SK-MEL-5 (cell line): Measurements from ENCODE around the gene TMEM80. TPM values are rescaled to one million over a fixed set of nuclear protein-coding genes. Genes with fewer than 3 reads are reported as not detected.
"Not testable (repeated sequence)": the region's sequence is repeated elsewhere in the genome, so short reads cannot be mapped to it uniquely, and the experiment has no call there.

Experiments
- DNase-seq: peaks from one replicate; pipeline ENCODE4 v3.0.0-alpha.2; 2016; ENCODE audit warnings: low read depth, low spot score
- in situ Hi-C: cut with HindIII; loops from 2 replicates; pipeline ENCODE4 v1.10.0; 2016; ENCODE audit warnings: low sequenced_read_pairs, high pct_unique_total_duplicates, low pct_unique_long_range_greater_than_20kb
- total RNA-seq: library from RNA; depleted of rRNA; stranded (reverse); fragments of >200 nt; shearing (Covaris generic); gene quantifications from 2 replicates; pipeline ENCODE4 v1.2.3, GENCODE V29; 2014

Gene TMEM80
- total RNA-seq, 1 experiment from 2014 or later = 10.8 TPM

DNA sequence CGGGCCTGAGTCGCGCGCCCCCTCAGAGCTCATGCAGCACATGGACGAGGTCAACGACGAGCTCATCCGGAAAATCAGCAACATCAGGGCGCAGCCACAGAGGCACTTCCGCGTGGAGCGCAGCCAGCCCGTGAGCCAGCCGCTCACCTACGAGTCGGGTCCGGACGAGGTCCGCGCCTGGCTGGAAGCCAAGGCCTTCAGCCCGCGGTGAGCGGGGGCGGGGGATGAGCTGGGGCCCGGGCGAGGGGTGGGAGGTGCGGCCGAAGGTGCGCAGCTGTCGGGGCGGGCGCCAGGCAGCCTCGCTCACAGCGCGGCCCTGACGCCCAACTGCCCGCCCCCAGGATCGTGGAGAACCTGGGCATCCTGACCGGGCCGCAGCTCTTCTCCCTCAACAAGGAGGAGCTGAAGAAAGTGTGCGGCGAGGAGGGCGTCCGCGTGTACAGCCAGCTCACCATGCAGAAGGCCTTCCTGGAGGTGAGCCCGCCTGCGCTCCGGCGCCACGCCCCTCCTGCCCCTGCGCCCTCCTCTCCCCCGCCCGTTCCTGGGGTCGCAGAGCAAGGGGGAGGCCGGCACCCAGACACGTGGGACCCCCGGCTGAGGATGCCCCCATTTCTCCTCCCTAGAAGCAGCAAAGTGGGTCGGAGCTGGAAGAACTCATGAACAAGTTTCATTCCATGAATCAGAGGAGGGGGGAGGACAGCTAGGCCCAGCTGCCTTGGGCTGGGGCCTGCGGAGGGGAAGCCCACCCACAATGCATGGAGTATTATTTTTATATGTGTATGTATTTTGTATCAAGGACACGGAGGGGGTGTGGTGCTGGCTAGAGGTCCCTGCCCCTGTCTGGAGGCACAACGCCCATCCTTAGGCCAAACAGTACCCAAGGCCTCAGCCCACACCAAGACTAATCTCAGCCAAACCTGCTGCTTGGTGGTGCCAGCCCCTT is 30.9 kb downstream of the TMEM80 start:
- in situ Hi-C loops = no loop called here
- no peak for DNase-seq

DNA sequence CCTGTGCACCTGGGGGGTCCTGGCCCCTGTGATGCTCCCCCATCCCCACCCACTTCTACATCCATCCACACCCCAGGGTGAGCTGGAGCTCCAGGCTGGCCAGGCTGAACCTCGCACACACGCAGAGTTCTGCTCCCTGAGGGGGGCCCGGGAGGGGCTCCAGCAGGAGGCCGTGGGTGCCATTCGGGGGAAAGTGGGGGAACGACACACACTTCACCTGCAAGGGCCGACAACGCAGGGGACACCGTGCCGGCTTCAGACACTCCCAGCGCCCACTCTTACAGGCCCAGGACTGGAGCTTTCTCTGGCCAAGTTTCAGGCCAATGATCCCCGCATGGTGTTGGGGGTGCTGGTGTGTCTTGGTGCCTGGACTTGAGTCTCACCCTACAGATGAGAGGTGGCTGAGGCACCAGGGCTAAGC is 31.7 kb downstream of the TMEM80 start:
- in situ Hi-C loops = no loop called here
- no peak for DNase-seq

DNA sequence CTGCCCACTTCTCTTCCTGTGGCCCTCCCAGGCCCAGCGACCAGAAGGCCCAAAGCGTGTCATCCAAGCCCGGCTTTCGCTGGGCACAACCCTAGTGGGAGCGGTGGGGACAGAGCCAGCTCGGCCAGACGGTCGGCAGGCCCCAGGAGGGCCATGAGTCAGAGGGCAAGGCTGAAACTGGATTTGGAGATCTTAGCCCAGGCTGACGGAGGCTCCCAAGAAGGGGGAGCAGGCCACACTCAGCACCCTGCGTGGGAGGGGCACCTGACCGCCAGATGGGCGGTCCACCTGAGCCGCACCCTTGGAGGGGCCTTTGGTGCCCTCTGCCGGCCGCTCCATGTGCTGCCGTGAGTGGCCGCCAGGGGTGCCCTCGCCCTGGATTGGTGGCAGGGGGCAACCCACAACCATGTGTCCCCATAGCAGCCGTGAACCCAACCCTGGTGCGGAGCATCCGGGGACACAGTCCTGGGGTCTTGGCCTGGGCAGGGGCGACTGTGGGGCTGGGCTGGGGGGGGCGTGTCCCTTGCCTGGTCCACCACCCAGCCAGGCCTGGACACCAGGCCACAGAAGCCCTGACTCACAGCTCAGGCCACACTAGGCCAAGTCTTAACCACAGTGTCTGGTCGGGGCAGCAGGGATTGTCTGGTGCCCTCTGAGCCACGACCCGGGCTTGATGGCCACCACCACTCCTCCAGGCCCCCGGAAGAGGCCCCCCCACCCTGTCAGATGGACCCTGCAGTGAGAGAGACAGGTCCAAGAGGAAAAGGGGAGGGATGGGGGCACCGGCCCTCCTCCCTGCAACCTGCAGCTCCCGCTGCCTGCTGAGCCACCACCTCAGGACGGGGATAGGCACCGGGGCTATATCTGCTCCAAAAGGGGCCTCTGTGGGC is 32.5 kb downstream of the TMEM80 start:
- in situ Hi-C loops = no loop called here
- peak; percentile 78 for DNase-seq

DNA sequence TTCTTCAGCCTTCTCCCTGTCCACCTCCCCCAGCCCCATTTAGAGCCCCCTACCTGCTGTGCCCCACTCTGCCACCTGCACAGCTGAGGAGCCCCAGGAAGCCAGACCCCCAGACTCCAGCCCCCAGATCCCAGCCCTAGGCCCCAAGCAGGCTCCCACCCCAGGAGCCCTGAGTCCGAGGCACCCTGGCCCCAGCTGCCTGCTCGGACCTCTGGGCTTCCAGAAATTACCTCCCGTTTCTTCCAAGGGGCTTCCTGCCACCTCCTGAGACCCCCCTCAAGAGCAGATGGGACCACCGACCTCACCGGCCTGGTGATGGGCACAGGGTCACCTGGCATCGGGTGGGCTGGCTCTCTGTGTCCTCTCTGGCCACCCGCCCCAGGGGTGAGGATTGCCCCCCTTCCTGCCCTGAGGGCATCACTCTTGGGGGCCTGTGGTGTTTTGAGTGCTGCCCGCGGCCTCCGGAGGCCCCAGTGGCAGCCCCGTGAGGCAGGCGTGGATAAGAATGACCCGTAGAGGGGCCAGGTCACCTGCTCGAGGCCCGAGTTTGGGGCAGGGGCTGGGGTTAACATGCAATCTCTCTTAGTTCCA is 33.4 kb downstream of the TMEM80 start:
- in situ Hi-C loops = no loop called here
- DNase-seq = no peak

DNA sequence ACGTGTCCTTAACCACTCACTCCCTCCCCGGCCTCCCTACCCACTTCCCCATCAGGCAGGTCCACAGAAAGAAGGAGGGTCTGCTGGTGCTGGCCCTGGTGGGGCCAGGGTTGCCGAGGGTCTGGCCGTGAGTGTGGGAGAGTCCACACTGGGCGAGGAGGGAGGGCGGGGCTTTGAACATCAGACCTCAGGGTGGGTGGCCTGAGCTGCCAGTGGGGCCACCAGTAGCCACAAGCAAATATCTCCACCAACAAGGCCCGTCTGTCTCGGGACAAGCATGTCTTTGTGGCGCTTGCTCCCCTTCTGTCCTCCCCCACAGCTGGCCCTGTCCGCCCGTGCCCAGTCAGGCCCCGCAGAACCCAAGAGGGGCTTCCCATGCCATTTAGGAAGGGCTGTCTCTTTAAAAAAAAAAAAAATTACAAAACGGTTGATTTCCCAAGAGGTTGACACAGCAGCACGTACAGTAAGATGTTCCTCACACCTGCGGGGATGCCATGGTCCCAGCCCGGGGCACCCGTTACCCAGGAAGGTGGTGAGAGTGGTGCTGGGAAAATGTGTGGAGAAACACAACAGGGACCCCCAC is 34.0 kb downstream of the TMEM80 start:
- in situ Hi-C loops = no loop called here
- DNase-seq = peak; percentile 56

DNA sequence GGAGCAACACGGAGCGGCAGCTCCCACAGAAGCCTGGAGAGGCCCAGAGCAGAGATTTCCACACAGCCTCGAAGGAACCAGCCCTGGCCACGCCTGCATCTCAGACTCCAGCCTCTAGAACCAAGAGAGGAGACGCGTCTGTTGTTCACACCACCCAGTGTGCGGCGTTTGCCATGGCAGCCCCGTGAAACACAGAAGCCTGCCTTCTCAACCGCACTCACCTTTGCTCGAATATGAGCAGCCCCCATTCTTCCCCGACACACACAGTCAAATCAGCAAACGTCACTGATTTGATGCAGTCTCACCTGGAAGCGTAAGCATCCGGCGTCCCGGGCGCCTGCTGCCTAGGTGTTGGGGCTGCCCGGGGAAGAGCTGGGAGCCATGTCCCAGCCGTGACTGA is 37.5 kb downstream of the TMEM80 start:
- in situ Hi-C loops = no loop called here
- no peak for DNase-seq

DNA sequence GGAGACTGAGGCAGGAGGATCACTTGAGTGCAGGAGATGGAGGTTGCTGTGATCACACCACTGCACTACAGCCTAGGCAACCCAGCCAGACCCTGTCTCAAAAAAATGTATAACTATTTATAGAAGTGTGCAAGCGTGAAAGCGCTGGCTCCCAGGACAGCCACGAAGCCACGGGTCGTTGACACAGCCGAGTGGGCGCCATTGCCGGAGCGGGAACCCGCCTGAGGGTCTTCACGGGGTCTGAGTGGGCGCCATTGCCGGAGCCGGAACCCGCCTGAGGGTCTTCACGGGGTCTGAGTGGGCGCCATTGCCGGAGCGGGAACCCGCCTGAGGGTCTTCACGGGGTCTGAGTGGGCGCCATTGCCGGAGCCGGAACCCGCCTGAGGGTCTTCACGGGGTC is 38.9 kb downstream of the TMEM80 start:
- in situ Hi-C loops, DNase-seq: not testable (repeated sequence)

DNA sequence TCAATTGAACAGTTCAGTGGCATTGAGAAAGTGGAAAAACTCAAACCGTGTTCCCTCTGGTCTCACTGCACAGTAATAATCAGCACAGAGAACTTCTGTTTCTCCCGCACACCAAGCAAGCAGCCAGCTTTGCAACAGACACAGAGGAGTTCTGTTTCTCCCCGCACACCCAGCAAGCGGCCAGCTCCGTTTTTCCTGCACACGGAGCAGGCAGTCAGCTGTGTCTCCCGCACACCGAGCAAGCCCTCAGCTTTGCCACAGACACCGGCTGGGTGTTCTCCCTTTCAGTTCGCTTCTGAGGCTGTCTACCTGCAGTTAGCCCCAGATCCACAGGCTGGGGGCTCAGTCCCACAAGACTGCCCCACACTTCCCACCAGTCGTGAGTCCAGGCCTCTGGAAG is 41.8 kb downstream of the TMEM80 start:
- DNase-seq = peak; percentile 22

DNA sequence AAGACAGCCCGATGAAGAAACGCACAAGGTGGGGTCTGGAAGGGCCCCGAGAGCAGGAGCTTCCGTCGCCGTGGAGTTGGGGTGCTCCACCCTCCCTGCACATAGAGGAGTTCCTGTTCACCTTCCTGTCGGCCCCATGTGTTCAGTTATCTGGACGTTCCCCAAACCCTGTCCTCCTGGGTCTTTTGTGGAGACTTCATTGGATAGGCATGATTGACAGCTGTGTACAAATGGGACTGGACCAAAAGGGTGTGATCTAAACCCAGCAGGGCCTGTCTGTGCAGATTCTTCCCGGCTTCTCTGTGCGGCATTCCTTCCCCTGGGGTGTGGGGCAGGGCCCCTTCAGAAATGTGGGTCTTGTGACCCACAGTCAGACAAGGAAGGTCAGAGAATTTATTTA is 42.3 kb downstream of the TMEM80 start:
- in situ Hi-C loops = not testable (repeated sequence)

More for the DNA sequence above, 41.8 kb downstream of the TMEM80 start:
- in situ Hi-C loops = no loop called here

DNA sequence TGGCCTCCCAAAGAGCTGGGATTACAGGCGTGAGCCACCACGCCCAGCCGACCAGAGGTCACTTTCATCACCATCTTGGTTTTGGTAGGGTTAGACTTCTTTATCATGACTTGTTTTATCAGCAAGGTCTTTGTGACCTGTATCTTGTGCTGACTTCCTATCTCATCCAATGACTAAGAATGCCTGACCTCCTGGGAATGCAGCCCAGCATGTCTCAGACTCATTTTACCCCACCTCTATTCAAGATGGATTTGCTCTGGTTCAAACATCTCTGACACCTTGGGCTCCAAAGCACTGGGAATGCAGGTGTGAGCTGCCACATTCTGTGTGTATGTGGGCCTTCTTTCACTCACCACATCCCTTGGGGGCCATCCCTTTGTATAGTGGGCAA is 46.5 kb downstream of the TMEM80 start:
- DNase-seq = no peak
- in situ Hi-C loops = no loop called here

More for the DNA sequence above, 42.3 kb downstream of the TMEM80 start:
- DNase-seq = not testable (repeated sequence)

DNA sequence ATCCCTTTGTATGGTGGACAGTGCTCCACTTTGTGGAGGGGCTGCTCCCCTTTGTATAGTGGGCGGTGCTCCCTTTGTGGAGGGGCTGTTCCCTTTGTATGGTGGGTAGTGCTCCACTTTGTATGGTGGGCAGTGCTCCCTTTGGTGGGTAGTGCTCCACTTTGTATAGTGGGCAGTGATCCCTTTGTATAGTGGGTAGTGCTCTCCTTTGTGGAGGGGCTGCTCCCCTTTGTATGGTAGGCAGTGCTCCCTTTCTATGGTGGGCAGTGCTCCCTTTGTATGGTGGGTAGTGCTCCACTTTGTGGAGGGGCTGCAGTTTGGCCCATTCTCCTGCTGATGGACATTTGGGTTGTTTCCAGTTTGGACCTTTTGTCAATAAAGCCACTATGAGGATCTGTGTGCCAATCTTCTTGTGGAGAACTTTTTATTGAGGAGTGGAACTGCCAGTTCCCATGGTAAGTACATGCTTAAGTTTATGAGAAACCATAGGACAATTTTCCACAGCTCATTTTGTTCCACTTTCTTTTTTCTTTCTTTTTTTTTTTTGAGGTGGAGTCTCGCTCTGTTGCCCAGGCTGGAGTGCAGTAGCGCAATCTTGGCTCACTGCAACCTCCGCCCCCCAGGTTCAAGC is 47.1 kb downstream of the TMEM80 start:
- in situ Hi-C loops = no loop called here

DNA sequence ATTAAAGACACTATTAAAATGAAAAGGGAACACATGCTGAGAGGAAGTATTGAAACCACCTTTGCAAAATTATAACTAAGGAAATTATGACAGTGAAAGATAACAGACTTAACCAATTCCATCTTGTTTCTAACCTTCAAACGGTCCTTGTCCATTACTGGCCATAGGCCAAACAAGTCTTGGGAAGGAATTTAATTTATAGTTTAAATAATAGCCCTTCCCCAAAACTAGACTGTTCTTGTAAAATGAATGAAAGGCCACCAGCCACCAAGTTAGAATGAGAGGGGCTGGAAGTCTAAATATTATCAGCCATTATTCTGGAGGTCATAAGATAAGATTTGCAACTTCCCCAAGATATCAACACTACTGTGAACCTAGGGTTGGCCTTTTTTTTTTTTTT is 49.8 kb downstream of the TMEM80 start:
- in situ Hi-C loops = no loop called here

More for the DNA sequence above, 47.1 kb downstream of the TMEM80 start:
- no peak for DNase-seq

DNA sequence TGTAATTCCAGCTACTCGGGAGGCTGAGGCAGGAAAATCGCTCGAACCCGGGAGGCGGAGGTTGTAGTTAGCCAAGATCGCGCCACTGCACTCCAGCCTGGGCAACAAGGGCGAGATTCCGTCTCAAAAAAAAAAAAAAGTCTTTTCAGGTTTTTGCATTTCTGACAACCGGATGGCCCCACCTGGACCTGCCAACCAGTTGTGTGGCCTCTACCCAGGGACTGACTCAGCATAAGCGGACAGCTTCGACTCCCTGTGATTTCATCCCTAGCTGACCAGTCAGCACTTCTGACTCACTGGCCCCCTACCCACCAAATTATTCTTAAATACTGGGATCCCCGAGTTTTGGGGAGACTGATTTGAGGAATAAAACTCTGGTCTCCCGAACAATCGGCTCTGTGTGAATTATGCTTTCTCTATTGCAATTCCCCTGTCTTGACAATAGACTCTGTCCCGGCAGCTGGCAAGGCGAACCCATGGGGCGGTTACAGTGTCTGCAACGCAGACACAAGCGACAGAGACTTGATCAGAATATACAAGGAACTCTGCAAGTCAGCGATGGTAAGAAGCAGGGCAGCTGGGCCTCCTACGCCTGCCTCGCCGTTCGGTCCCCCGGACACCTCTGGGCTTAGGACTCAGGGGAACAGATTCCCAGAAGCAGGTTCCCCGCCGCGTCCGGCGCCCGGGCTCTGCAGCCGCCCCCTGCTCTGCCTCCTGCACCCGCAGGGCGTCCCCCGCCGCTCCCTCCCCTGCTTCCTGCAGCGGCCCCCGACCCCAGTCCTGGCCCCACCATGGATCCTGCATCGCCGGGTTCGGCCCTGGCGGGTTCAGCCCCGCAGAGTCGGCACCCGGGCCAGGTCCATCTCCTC is 50.9 kb downstream of the TMEM80 start:
- in situ Hi-C loops = no loop called here
- DNase-seq = no peak

More for the DNA sequence above, 49.8 kb downstream of the TMEM80 start:
- no peak for DNase-seq

DNA sequence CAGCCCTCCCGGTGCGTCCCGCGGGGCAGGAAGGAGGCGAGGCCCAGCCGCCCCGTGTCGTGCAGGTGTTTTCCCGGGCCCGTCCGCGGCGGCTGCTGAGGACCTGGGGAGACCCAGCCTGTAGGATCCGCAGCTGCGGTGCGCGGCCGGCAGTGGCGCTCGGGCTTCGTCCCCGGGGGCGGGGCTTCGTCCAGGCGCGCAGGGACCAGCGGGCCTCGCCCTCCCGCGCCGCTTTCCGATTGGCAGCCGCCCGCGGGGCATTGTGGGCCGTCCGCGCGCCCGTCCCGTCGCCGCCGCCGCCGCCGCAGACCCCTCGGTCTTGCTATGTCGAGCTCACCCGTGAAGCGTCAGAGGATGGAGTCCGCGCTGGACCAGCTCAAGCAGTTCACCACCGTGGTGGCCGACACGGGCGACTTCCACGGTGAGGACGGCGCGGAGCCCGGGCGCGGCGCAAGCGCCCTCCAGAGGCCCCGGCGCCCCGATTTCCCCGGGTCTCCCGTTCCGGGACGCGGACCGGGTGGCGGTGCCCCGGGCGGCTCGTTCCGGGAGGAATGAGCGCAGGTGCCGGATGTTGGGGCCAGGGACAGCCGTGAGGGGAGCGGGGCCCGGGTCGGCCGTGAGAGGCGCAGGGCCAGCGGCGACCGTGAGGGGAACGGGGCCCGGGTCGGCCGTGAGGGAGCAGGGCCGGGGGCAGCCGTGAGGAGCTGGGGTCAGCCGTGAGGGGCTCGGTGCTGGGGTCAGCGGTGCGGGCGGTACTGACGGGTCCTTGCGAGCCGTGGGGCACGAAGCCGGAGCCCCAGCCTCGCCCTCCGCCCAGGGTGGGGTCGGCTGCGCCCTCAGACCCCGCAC is 51.8 kb downstream of the TMEM80 start, which contains the start of gene TALDO1:
Gene TALDO1 (plus strand): TSS at position 307 of the 849 bp plus-strand sequence. CDS start 18 bp downstream, at position 325.
- in situ Hi-C loops = no loop called here
- DNase-seq = peak; percentile 86

DNA sequence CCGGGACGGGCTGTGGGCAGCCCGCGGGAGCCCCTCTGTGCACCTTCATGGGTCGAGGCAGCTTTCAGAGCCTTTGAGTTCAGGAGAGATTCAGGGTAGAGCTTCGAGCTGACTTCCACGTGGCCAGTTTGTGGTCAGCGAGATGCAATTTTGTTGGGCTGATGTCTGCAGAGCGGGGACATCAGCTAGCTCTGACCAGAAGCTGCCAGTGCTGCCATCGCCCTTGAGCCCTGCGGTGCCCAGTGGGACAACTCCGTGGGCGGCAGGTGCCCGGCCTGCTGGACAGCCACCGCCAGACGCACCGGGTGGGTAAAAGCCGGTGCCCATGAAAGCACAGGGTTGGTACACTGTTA is 52.4 kb downstream of the TMEM80 start:
- no peak for DNase-seq
- in situ Hi-C loops = no loop called here
